GM12878 (cell line): Measurements from ENCODE around the gene TNPO2. TPM values are rescaled to one million over a fixed set of nuclear protein-coding genes. Genes with fewer than 3 reads are reported as not detected.
A peak's percentile ranks its signal among the peaks of the same experiment; 100 is the strongest.

Experiments
- ATAC-seq: fragments of 200-7000 bp; cut with Tn5 transposase; 3 replicates; pipeline ENCODE4 v1.9.1; 2020; ENCODE audit warnings: mild to moderate bottlenecking, moderate library complexity
- BruUV-seq: library from RNA; stranded (reverse); fragments of 400-500 nt; replicated peaks from 2 replicates; lab custom pipeline; 2021; lab: Mats Ljungman, UMichigan
- CTCF ChIA-PET: fragments of 300-600 bp; sonication (Branson Sonifier 250); formaldehyde crosslinking; extraction: SDS; loops from one replicate; lab custom pipeline; 2021; ENCODE audit warnings: inconsistent platforms; lab: Yijun Ruan, JAX
- POLR2A ChIA-PET: fragments of 350-600 bp; formaldehyde crosslinking; extraction: SDS; loops from one replicate; lab custom pipeline; 2021; ENCODE audit warnings: inconsistent platforms; lab: Charles Lee
- RAD21 ChIA-PET: fragments of 300-600 bp; sonication (Branson Sonifier 250); formaldehyde crosslinking; loops from one replicate; lab custom pipeline; 2023; ENCODE audit warnings: antibody characterized with exemption; ENCODE audit not compliant: unreplicated experiment; lab: Charles Lee
- SMC1A ChIA-PET: fragments of 300-600 bp; sonication (Branson Sonifier 250); formaldehyde crosslinking; loops from one replicate; lab custom pipeline; 2023; ENCODE audit not compliant: unreplicated experiment, uncharacterized antibody; lab: Charles Lee
- DNase-seq: peaks from one replicate; pipeline ENCODE4 v3.0.0-alpha.2; 2011; ENCODE audit warnings: low read depth, low spot score
- FAIRE-seq: peaks from 3 replicates; lab custom pipeline; 2011; peaks lifted over from hg19 to GRCh38; lab: Jason Lieb, UNC
- H2AFZ ChIP-seq: 2 replicates; pipeline ENCODE4 v1.6.0; 2011; ENCODE audit warnings: low read depth, low read length, control low read depth; ENCODE audit not compliant: control insufficient read depth
- H3K27ac ChIP-seq: 2 replicates; pipeline ENCODE4 v1.5.1; 2011; ENCODE audit warnings: control low read depth; ENCODE audit not compliant: control insufficient read depth, insufficient read depth
- H3K27me3 ChIP-seq, 2 experiments: replicated peaks in 1 of 2; 2 replicates each; pipeline versions ENCODE4 v1.6.0 to v1.6.1; 2011; ENCODE audit warnings: low read length in 1 of 2; ENCODE audit not compliant: control insufficient read depth in 2 of 2, insufficient read depth in 2 of 2
- H3K36me3 ChIP-seq, 2 experiments: 2 replicates each; pipeline ENCODE4 v1.5.1; 2011; ENCODE audit warnings: low read length in 1 of 2; ENCODE audit not compliant: control insufficient read depth in 2 of 2, insufficient read depth in 2 of 2
- H3K4me1 ChIP-seq: 2 replicates; pipeline ENCODE4 v1.6.1; 2011; ENCODE audit warnings: mild to moderate bottlenecking, low read length, moderate library complexity, mixed read lengths; ENCODE audit not compliant: control insufficient read depth, insufficient read depth
- H3K4me2 ChIP-seq: 2 replicates; pipeline ENCODE4 v1.6.0; 2011; ENCODE audit warnings: control low read depth; ENCODE audit not compliant: control insufficient read depth, insufficient read depth
- H3K4me3 ChIP-seq: fragments of 200-600 bp; sonication (generic); 2 replicates; pipeline ENCODE4 v1.5.1; 2016
- H3K79me2 ChIP-seq: 2 replicates; pipeline ENCODE4 v1.6.0; 2011; ENCODE audit warnings: low read length; ENCODE audit not compliant: control insufficient read depth, insufficient read depth
- H3K9ac ChIP-seq: 2 replicates; pipeline ENCODE4 v1.8.0; 2011; ENCODE audit warnings: low read length, control low read depth, mixed read lengths; ENCODE audit not compliant: control insufficient read depth, insufficient read depth
- H3K9me3 ChIP-seq: replicated peaks from 3 replicates; pipeline ENCODE4 v1.5.1; 2011; ENCODE audit warnings: mild to moderate bottlenecking, low read length; ENCODE audit not compliant: control insufficient read depth, insufficient read depth
- H4K20me1 ChIP-seq: 2 replicates; pipeline ENCODE4 v1.6.0; 2011; ENCODE audit not compliant: control insufficient read depth, insufficient read depth
- CREM ChIP-seq: IDR thresholded peaks from 2 replicates; pipeline ENCODE4 v1.6.1; 2014; ENCODE audit warnings: antibody characterized with exemption, low read depth
- KAT2A ChIP-seq: conservative IDR thresholded peaks from 2 replicates; pipeline ENCODE4 v1.6.1; 2011; ENCODE audit warnings: low read depth, low read length; ENCODE audit not compliant: control insufficient read depth
- MXI1 ChIP-seq: fragments of 150-350 bp; IDR thresholded peaks from 2 replicates; pipeline ENCODE4 v1.6.1; 2011; ENCODE audit warnings: low read depth, mild to moderate bottlenecking, inconsistent platforms, low read length, improper control_type of control experiment
- MYC ChIP-seq: IDR thresholded peaks from 2 replicates; pipeline ENCODE4 v1.6.1; 2011; ENCODE audit warnings: mild to moderate bottlenecking, low read length, moderate library complexity, inconsistent platforms; ENCODE audit not compliant: insufficient read depth, insufficient replicate concordance, insufficient read length, severe bottlenecking
- POLR2A ChIP-seq: IDR thresholded peaks from 2 replicates; pipeline ENCODE4 v1.6.1; 2011; ENCODE audit warnings: low read depth, mild to moderate bottlenecking, low read length
- RFX5 ChIP-seq: IDR thresholded peaks from 2 replicates; pipeline ENCODE4 v1.6.1; 2011; ENCODE audit warnings: low read depth, low read length, improper control_type of control experiment
- SIX5 ChIP-seq: IDR thresholded peaks from 2 replicates; pipeline ENCODE4 v1.6.1; 2011; ENCODE audit warnings: mild to moderate bottlenecking, low read depth, low read length, moderate library complexity; ENCODE audit not compliant: severe bottlenecking
- STAT3 ChIP-seq: IDR thresholded peaks from 2 replicates; pipeline ENCODE4 v1.6.1; 2011; ENCODE audit warnings: low read depth, low read length, improper control_type of control experiment
- TCF3 ChIP-seq: IDR thresholded peaks from 2 replicates; pipeline ENCODE4 v1.6.1; 2012; ENCODE audit warnings: low read depth, mild to moderate bottlenecking, low read length, borderline replicate concordance; ENCODE audit not compliant: insufficient read depth
- ZBTB4 ChIP-seq: fragments of 450-650 bp; formaldehyde crosslinking; IDR thresholded peaks from 2 replicates; pipeline ENCODE4 v1.4.0; 2022; ENCODE audit warnings: mild to moderate bottlenecking, moderate library complexity
- ZNF274 ChIP-seq: IDR thresholded peaks from one replicate; pipeline ENCODE4 v1.8.0; 2011; ENCODE audit not compliant: insufficient read length, insufficient read depth
- ZNF384 ChIP-seq: IDR thresholded peaks from 2 replicates; pipeline ENCODE4 v1.6.1; 2012; ENCODE audit warnings: low read depth, mild to moderate bottlenecking, low read length, improper control_type of control experiment, borderline replicate concordance
- WGBS: methylation state at CpG from one replicate; pipeline ENCODE4 v1.1.6; 2016; ENCODE audit warnings: low lambda C conversion rate; ENCODE audit not compliant: insufficient replicate concordance, insufficient coverage; ENCODE audit errors: missing lambda C conversion rate; 5-methylcytosine and 5-hydroxymethylcytosine counted together
- in situ Hi-C: fragments of 300-500 bp; cut with MboI; formaldehyde crosslinking; loops from 9 replicates; pipeline ENCODE4 v1.14.3; 2018; ENCODE audit warnings: mixed read lengths
- intact Hi-C: fragments of 100-400 bp; cut with micrococcal nuclease; formaldehyde crosslinking; loops from one replicate; pipeline ENCODE4 v1.14.2; 2022; ENCODE audit not compliant: unreplicated experiment
- polyA plus RNA-seq, 11 experiments: library from polyadenylated mRNA; depleted of rRNA in 4 of 11; unstranded in 6 of 11; stranded (reverse) in 5 of 11; fragments of >200 nt; fragmentation: Nextera tagmentation in 4 of 11; fragmentation: Illumina TruSeq in 1 of 11; extraction: Ambion mirVana in 4 of 11; extraction: Trizol in 1 of 11; gene quantifications; 1 replicate in 1 of 11; 2 replicates in 10 of 11; pipeline versions ENCODE4 v1.2.1 to v1.2.3, GENCODE V29; 2011 to 2016; ENCODE audit warnings: inconsistent platforms in 2 of 11, missing spikeins in 2 of 11, low read depth in 1 of 11
- total RNA-seq, 4 experiments: library from RNA; depleted of rRNA in 3 of 4; stranded (reverse); fragments of >200 nt in 3 of 4; fragmentation: Illumina TruSeq in 1 of 4; extraction: Trizol in 1 of 4; gene quantifications; 2 replicates each; pipeline versions ENCODE4 v1.2.1 to v1.2.3, GENCODE V29; 2013 to 2021
- TF ChIP-seq, protein P1 (sequence below): IDR thresholded peaks from 2 replicates; pipeline ENCODE4 v1.6.1; 2011; ENCODE audit warnings: low read depth, low read length, improper control_type of control experiment, borderline replicate concordance

The TNPO2 gene
- total and polyA plus RNA-seq, 10 of the 15 experiments (the other 5 are each of a cell fraction or from before 2014, with no cell fraction given): 5.5 to 99.7 (median 29.6) TPM

GRCh38 chr19:12689012-12689411, 34.7 kb downstream of the TNPO2 start:
- Histone ChIP-seq H3K27me3 (no peaks in the 10 kb centered on the region), H3K4me1 (no peaks in the 10 kb centered on the region), H3K4me3 (no peak overlapping the region), H2AFZ (no peak overlapping the region), H3K79me2 (no peaks in the 10 kb centered on the region), H3K36me3 (peaks cover 0 to 2% of the 10 kb centered on the region in 2 experiments; a peak in 3 of 4 replicates), H3K9me3 (no peaks in the 10 kb centered on the region), H3K9ac (no peak overlapping the region), H3K27ac (no peak overlapping the region), H3K4me2 (no peak overlapping the region), H4K20me1 (no peaks in the 10 kb centered on the region)
- RAD21 ChIA-PET: no interaction called here
- 84% methylated on average over 12 of the region's 12 CpGs for WGBS
- no peak for ATAC-seq
- CTCF ChIA-PET: no interaction called here
- SMC1A ChIA-PET: no interaction called here
- intact Hi-C loops: no loop called here
- POLR2A ChIA-PET: no interaction called here
- no peak for DNase-seq
- no TSS peak for BruUV-seq
- in situ Hi-C loops: no loop called here
- no peak for TF ChIP-seq RFX5
- TF ChIP-seq POLR2A: 0 out of 2 replicates have a peak, but pooled peaks have one; percentile 28
- TF ChIP-seq, all 136 proteins: peak for 1
- FAIRE-seq: no peak

GRCh38 chr19:12687496-12688196, 36.1 kb downstream of the TNPO2 start, which contains the start of gene GNG14:
GNG14 (plus strand) TSS chr19:12687998; CDS start chr19:12688049, 51 bp downstream.
- H3K79me2 ChIP-seq: no peaks in the 10 kb centered on the region
- H4K20me1 ChIP-seq: no peaks in the 10 kb centered on the region
- peaks cover 0 to 2% of the 10 kb centered on the region in 2 experiments; a peak in 3 of 4 replicates for H3K36me3 ChIP-seq
- H2AFZ ChIP-seq: no peak within 1 kb of the TSS
- POLR2A ChIA-PET: interaction anchor here (0.6 kb wide), 1 partner anchor 19 kb away, joined by 3 read pairs; a partner anchor contains a TSS
- 80% methylated on average over 9 of the region's 9 CpGs for WGBS
- H3K4me1 ChIP-seq: no peaks in the 10 kb centered on the region
- TF ChIP-seq CREM (no peak), MYC (no peak), KAT2A (no peak), SIX5 (no peak), ZNF384 (no peak), ZNF274 (no peak), ZBTB4 (CRISPR knock-in tag) (no peak), STAT3 (no peak), MXI1 (no peak), TCF3 (no peak)
- TF ChIP-seq, protein P1, sequence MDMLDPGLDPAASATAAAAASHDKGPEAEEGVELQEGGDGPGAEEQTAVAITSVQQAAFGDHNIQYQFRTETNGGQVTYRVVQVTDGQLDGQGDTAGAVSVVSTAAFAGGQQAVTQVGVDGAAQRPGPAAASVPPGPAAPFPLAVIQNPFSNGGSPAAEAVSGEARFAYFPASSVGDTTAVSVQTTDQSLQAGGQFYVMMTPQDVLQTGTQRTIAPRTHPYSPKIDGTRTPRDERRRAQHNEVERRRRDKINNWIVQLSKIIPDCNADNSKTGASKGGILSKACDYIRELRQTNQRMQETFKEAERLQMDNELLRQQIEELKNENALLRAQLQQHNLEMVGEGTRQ: no peak
- DNase-seq (no peak), FAIRE-seq (no peak), ATAC-seq (no peak)
- no peak within 1 kb of the TSS for H3K27ac ChIP-seq
- H3K9ac ChIP-seq: no peak within 1 kb of the TSS
- in situ Hi-C loops (no loop called here), intact Hi-C loops (no loop called here)
- H3K27me3 ChIP-seq: no peaks in the 10 kb centered on the region
- H3K4me2 ChIP-seq: no peak within 1 kb of the TSS
- SMC1A ChIA-PET: interaction anchor here (0.6 kb wide), 1 partner anchor 176 kb away, joined by 3 read pairs; no protein-coding TSS in a partner anchor
- H3K9me3 ChIP-seq: no peaks in the 10 kb centered on the region
- CTCF ChIA-PET: no interaction called here
- no peak within 1 kb of the TSS for H3K4me3 ChIP-seq
- BruUV-seq: no TSS peak
- RAD21 ChIA-PET: no interaction called here
